Activated CD4-positive, alpha-beta T cell treated with anti-CD3 and anti-CD28 coated beads, Interleukin-2, amount 50 U/mL, for 24 hours (primary cell): Measurements from ENCODE around the gene ARHGEF7.
"Not testable (repeated sequence)": the region's sequence is repeated elsewhere in the genome, so short reads cannot be mapped to it uniquely, and the experiment has no call there.

Source experiments
- DNase-seq, 2 donors: peaks; one replicate each; pipeline ENCODE4 v3.0.0-alpha.2; 2020; ENCODE audit warnings: low read depth in 1 of 2, low spot score in 1 of 2

ARHGEF7 gene

GRCh38 chr13:111194651-111195050, 79.5 kb downstream of the ARHGEF7 start:
- not testable (repeated sequence) for DNase-seq

- not testable (repeated sequence) for DNase-seq
Observed at GRCh38 chr13:111198732-111199378, 83.7 kb downstream of the ARHGEF7 start.

- DNase-seq, result no peak
Observed at GRCh38 chr13:111201304-111201940, 86.3 kb downstream of the ARHGEF7 start.

- DNase-seq, result no peak
Observed at GRCh38 chr13:111202156-111202621, 87.1 kb downstream of the ARHGEF7 start.

GRCh38 chr13:111202745-111203144, 87.6 kb downstream of the ARHGEF7 start:
- DNase-seq, result no peak

GRCh38 chr13:111203736-111204389, 88.8 kb downstream of the ARHGEF7 start:
- DNase-seq, result no peak

GRCh38 chr13:111204438-111205177, 89.5 kb downstream of the ARHGEF7 start:
- DNase-seq, result no peak

- no peak for DNase-seq
Observed at GRCh38 chr13:111206148-111206547, 91.0 kb downstream of the ARHGEF7 start.

GRCh38 chr13:111209613-111210012, 94.5 kb downstream of the ARHGEF7 start:
- DNase-seq, result no peak

- DNase-seq, result no peak
Observed at GRCh38 chr13:111210091-111210490, 95.0 kb downstream of the ARHGEF7 start.

GRCh38 chr13:111210544-111211469, 95.7 kb downstream of the ARHGEF7 start:
- DNase-seq, result no peak

- no peak for DNase-seq
Observed at GRCh38 chr13:111211789-111212516, 96.8 kb downstream of the ARHGEF7 start.

- DNase-seq, result no peak
Observed at GRCh38 chr13:111212517-111212873, 97.4 kb downstream of the ARHGEF7 start.

GRCh38 chr13:111213964-111214726, 99.0 kb downstream of the ARHGEF7 start:
- DNase-seq, result no peak

- no peak for DNase-seq
Observed at GRCh38 chr13:111215081-111216047, 100.3 kb downstream of the ARHGEF7 start.

GRCh38 chr13:111216166-111216960, 101.3 kb downstream of the ARHGEF7 start:
- DNase-seq, result peak in 1 of 2 donors; percentile 15

- DNase-seq, result no peak
Observed at GRCh38 chr13:111217641-111218040, 102.5 kb downstream of the ARHGEF7 start.
